NCI-H1436 treated with DMSO at 0.1 percent for 48 hours (cell line): ENCODE data around the gene HIRIP3.

Experiments
- DNase-seq: peaks from one replicate; lab custom pipeline; 2025; lab: John Stamatoyannopoulos, UW

Gene HIRIP3

GRCh38 chr16:29983420-29984136 is 11.8 kb downstream of the HIRIP3 start:
- DNase-seq, result no peak

- DNase-seq, result no peak
Observed at GRCh38 chr16:29982560-29983419, 12.6 kb downstream of the HIRIP3 start.

- DNase-seq, result no peak
Observed at GRCh38 chr16:29978564-29979270, 16.7 kb downstream of the HIRIP3 start.

- no peak for DNase-seq
Observed at GRCh38 chr16:29978081-29978480, 17.3 kb downstream of the HIRIP3 start.

GRCh38 chr16:29977063-29977825 is 18.2 kb downstream of the HIRIP3 start:
- DNase-seq, result no peak

GRCh38 chr16:29975811-29976511 is 19.5 kb downstream of the HIRIP3 start:
- DNase-seq, result no peak

- no peak for DNase-seq
Observed at GRCh38 chr16:29975134-29975538, 20.3 kb downstream of the HIRIP3 start.

- no peak for DNase-seq
Observed at GRCh38 chr16:29974291-29975133, 20.9 kb downstream of the HIRIP3 start.

GRCh38 chr16:29973384-29974246 is 21.8 kb downstream of the HIRIP3 start, which contains the start of gene TAOK2:
TAOK2 (plus strand) TSS chr16:29973868; CDS start chr16:29977773, 3,905 bp downstream.
- DNase-seq, result peak; percentile 93

- no peak for DNase-seq
Observed at GRCh38 chr16:29972992-29973383, 22.4 kb downstream of the HIRIP3 start.

GRCh38 chr16:29972500-29972899 is 22.9 kb downstream of the HIRIP3 start:
- no peak for DNase-seq

GRCh38 chr16:29971304-29971703 is 24.1 kb downstream of the HIRIP3 start:
- no peak for DNase-seq

- no peak for DNase-seq
Observed at GRCh38 chr16:29968205-29968604, 27.2 kb downstream of the HIRIP3 start.

- no peak for DNase-seq
Observed at GRCh38 chr16:29963021-29963743, 32.2 kb downstream of the HIRIP3 start.

GRCh38 chr16:29962344-29962994 is 32.9 kb downstream of the HIRIP3 start:
- no peak for DNase-seq

GRCh38 chr16:29961479-29962343 is 33.7 kb downstream of the HIRIP3 start, which contains the start of gene TMEM219:
TMEM219 (plus strand) TSS chr16:29962079; CDS start chr16:29963144, 1,065 bp downstream.
- peak; percentile 24 for DNase-seq

- no peak for DNase-seq
Observed at GRCh38 chr16:29961127-29961478, 34.3 kb downstream of the HIRIP3 start.
